Measurements from ENCODE around the gene INO80.

Gene INO80

DNA sequence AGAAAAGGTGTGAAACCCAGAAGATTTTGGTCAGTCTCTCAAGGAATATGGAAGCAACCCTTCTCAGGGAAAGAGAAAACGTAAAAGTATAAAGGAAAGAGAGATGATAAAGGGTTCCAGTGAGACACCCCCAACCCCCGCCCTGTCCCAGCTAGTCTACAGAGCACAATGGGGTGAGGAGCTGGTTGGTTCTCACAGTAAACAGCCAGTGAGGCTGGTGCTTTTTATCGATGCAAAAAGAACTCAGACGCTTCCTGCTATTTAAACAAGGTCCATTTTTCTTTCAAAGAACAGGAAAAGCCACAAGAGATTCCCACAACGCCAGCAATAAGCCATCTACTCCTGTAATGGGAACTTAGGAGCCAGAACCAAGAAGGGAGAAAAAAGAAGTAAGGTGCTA is 96.9 kb downstream of the INO80 start:
- DNase-seq (ENCODE audit: low spot score): no peak

DNA sequence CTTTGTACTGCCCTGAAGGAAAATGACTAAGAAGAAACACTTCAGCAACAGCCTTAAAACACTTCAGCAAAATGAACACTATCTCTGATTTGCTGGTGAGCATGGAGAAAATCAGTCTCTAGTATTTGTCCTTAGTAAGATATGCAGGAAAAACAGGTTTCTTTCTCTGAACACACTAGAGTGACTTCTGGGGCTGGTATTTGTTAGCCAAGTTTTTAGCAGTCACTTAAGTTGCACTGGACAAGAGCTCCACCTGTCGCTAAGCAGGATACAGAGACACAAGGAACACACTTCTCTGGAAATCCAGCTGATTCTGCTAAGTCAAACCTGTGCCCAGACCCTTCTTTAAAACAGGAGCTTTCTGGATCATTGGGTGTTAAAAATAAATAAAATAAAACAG is 97.5 kb downstream of the INO80 start:
- Histone ChIP-seq H3K27ac (peak overlapping the region in 1 of 2 donors; percentile 23), H3K4me3 (no peak overlapping the region)
- TF ChIP-seq, protein P1, sequence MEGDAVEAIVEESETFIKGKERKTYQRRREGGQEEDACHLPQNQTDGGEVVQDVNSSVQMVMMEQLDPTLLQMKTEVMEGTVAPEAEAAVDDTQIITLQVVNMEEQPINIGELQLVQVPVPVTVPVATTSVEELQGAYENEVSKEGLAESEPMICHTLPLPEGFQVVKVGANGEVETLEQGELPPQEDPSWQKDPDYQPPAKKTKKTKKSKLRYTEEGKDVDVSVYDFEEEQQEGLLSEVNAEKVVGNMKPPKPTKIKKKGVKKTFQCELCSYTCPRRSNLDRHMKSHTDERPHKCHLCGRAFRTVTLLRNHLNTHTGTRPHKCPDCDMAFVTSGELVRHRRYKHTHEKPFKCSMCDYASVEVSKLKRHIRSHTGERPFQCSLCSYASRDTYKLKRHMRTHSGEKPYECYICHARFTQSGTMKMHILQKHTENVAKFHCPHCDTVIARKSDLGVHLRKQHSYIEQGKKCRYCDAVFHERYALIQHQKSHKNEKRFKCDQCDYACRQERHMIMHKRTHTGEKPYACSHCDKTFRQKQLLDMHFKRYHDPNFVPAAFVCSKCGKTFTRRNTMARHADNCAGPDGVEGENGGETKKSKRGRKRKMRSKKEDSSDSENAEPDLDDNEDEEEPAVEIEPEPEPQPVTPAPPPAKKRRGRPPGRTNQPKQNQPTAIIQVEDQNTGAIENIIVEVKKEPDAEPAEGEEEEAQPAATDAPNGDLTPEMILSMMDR (IDR thresholded peaks at IDR 0.05): no peak
- no peak for DNase-seq (ENCODE audit: low spot score)

More for the DNA sequence above, 96.9 kb downstream of the INO80 start:
- Histone ChIP-seq H3K27ac (no peak overlapping the region), H3K4me3 (no peak overlapping the region)
- TF ChIP-seq, protein P1 (IDR thresholded peaks at IDR 0.05): no peak

DNA sequence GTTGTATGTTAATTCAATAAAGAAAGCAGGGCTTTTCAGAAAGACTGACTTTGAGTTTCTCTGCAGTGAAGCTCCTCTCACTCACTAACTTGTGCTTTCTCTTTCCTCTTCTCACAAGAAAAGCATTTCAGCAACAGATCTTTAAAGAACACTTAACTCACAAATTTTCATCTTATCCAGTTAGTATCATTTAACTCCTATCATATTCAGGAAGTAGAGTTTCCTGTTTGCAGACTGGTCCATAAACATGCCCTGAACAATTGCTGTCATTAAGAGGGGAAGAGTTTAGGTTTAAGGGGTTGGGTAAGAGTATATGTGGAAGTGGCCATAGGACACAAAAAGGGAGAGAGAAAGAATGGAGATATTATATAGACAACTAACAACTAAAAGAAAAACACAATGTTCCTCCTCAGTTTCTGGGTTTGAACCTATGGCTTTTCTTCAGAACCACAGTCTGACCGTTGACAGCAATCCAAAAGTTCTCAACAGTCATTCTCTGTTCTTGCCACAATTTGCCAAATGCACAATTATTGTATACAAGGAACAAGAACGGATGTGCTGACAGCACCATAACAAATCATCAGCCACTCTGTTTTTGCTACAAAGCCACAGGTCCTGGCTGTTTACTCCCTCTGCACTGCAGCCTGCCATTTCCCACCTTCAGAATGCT is 98.9 kb downstream of the INO80 start:
- peak overlapping the region in 1 of 2 donors; percentile 33 for H3K27ac ChIP-seq

DNA sequence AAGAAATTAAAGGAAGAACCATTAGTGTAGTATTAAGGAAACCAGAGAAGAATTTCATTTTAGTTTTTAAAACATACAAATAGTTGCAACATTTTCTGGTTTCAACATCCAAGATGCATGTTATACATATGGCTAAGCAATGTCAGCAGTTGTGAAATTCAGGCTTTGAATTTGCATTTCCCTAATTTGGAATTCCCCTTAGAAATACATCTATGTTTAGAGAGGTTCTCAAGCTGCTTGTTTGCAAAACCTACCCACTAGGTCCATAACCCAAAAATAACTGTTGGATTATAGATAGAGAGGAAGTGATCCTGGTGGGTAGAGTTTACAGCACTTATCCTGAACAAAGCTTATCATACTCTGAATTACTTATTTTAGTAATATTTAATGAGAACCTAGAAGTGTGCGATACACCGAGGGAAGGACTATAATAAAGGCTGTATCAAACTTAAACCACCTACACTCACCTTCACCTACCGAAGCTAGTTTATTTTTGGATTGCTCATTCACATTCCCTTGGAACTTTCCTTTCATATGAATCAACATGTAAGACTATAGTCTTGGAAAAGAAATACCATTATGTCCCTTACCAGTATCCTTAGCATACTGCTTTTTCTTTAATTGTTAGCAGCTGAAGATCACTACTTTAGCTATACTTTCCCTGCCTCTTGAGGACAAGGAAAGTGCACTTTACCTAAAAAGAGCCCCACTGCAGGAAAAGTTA is 102.2 kb downstream of the INO80 start:
- Histone ChIP-seq H3K4me3 (no peak overlapping the region), H3K27ac (no peak overlapping the region)
- no peak for DNase-seq (ENCODE audit: low spot score)
- TF ChIP-seq, protein P1 (IDR thresholded peaks at IDR 0.05): no peak

More for the DNA sequence above, 98.9 kb downstream of the INO80 start:
- no peak for DNase-seq (ENCODE audit: low spot score)
- no peak overlapping the region for H3K4me3 ChIP-seq
- TF ChIP-seq, protein P1 (IDR thresholded peaks at IDR 0.05): no peak

DNA sequence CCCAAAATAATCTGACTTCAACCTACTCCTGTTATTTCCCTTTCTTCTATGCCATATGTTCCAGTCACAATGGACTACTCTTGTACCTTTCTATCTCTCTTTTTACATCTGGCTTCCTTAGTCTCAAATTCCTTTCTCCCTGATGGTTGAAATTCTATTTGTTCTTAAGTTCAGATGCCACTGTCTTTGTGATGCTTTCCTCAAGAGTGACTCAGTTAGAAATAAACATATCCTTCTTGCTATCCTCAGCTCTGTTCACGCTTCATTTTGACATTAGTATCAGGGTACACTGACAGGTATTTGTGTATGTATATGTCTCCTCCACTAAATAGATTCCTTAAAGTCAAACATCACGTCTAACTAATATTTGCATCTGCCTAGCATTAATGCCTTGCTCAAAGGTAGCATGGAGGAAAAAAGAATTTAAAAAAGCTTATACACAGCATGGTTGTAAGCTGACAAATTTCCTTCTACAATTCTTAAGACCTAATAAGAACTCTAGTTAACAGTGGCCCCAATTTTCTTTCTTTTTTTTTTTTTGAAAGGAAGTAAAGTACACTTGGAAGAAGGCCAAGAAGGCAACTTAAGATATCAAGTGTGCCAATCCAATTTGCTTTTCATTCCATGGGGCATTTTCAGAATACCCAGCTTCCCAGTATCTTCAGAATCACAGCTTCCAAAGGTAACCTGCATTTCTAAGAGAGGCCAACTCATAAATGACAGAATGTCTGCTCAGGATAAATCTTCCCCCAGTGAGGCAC is 104.8 kb downstream of the INO80 start:
- TF ChIP-seq, protein P1 (IDR thresholded peaks at IDR 0.05): no peak
- no peak overlapping the region for H3K4me3 ChIP-seq
- H3K27ac ChIP-seq: no peak overlapping the region
- DNase-seq (ENCODE audit: low spot score): no peak

DNA sequence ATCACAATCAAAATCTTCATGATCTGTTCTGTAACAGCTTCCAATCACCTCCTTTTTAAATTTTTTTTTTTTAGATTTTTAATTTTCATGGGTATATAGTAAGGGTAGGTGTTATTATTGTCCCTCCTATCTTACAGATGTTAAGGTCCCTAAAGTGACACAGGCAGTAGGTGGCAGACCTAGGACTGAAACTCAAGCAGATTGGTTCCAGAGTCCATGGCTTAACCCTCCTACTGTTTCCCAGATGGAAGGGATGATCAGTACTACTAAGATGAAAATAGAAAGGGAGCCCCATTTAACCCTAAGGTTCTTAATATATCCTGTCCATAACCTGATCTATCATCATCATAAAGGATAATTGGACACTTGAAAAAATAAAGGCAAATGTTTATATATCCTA is 105.7 kb downstream of the INO80 start:
- TF ChIP-seq, protein P1 (IDR thresholded peaks at IDR 0.05): no peak
- DNase-seq (ENCODE audit: low spot score): no peak
- Histone ChIP-seq H3K27ac (no peak overlapping the region), H3K4me3 (no peak overlapping the region)
